ENCODE measurements around the gene PRH1. TPM values are rescaled to one million over a fixed set of nuclear protein-coding genes. Genes with fewer than 3 reads are reported as not detected.

Gene PRH1
- total and polyA plus RNA-seq, 2 of the 13 experiments (the other 11 are each of a cell fraction or from before 2014, with no cell fraction given): 5.3 to 18.8 TPM

DNA sequence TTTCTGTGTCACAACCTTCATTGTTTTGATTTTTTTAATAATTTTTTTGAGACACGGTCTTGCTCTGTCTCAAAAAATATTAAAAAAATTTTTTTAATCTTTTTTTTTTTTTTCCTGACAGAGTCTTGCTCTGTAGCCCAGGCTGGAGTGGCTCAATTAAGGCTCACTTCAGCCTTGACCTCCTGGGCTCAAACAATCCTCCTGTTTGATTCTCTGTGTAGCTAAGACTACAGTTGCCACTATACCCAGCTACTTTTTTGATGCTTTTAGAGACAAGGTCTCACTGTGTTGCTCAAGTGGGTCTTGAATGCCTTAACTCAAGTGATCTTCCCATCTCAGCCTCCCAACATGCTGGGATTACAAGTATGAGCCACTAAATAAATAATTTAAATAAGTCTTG, 35.8 kb upstream of the PRH1 start (continued):
- TF ChIP-seq, protein P1, sequence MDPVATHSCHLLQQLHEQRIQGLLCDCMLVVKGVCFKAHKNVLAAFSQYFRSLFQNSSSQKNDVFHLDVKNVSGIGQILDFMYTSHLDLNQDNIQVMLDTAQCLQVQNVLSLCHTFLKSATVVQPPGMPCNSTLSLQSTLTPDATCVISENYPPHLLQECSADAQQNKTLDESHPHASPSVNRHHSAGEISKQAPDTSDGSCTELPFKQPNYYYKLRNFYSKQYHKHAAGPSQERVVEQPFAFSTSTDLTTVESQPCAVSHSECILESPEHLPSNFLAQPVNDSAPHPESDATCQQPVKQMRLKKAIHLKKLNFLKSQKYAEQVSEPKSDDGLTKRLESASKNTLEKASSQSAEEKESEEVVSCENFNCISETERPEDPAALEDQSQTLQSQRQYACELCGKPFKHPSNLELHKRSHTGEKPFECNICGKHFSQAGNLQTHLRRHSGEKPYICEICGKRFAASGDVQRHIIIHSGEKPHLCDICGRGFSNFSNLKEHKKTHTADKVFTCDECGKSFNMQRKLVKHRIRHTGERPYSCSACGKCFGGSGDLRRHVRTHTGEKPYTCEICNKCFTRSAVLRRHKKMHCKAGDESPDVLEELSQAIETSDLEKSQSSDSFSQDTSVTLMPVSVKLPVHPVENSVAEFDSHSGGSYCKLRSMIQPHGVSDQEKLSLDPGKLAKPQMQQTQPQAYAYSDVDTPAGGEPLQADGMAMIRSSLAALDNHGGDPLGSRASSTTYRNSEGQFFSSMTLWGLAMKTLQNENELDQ (CRISPR knock-in tag; IDR thresholded peaks at IDR 0.05; ENCODE audit: borderline replicate concordance): no peak
- TF ChIP-seq ZNF251 (CRISPR knock-in tag; IDR thresholded peaks at IDR 0.05) (no peak), TAF1 (CRISPR knock-in tag; IDR thresholded peaks at IDR 0.05) (no peak), MYNN (CRISPR knock-in tag; IDR thresholded peaks at IDR 0.05; ENCODE audit: low read depth) (no peak), ELF4 (CRISPR knock-in tag; IDR thresholded peaks at IDR 0.05; ENCODE audit: borderline replicate concordance) (no peak), AKAP8 (CRISPR knock-in tag; IDR thresholded peaks at IDR 0.05) (no peak), KDM3A (CRISPR knock-in tag; IDR thresholded peaks at IDR 0.05; ENCODE audit: low read depth) (no peak), ZNF256 (CRISPR knock-in tag; conservative IDR thresholded peaks at IDR 0.05) (no peak), IKZF4 (CRISPR knock-in tag; IDR thresholded peaks at IDR 0.05; ENCODE audit: borderline replicate concordance, low read depth, not compliant biosample characterization) (no peak)
- TF ChIP-seq, protein P2, sequence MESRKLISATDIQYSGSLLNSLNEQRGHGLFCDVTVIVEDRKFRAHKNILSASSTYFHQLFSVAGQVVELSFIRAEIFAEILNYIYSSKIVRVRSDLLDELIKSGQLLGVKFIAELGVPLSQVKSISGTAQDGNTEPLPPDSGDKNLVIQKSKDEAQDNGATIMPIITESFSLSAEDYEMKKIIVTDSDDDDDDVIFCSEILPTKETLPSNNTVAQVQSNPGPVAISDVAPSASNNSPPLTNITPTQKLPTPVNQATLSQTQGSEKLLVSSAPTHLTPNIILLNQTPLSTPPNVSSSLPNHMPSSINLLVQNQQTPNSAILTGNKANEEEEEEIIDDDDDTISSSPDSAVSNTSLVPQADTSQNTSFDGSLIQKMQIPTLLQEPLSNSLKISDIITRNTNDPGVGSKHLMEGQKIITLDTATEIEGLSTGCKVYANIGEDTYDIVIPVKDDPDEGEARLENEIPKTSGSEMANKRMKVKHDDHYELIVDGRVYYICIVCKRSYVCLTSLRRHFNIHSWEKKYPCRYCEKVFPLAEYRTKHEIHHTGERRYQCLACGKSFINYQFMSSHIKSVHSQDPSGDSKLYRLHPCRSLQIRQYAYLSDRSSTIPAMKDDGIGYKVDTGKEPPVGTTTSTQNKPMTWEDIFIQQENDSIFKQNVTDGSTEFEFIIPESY (CRISPR knock-in tag; IDR thresholded peaks at IDR 0.05): no peak
- TF ChIP-seq, protein P3, sequence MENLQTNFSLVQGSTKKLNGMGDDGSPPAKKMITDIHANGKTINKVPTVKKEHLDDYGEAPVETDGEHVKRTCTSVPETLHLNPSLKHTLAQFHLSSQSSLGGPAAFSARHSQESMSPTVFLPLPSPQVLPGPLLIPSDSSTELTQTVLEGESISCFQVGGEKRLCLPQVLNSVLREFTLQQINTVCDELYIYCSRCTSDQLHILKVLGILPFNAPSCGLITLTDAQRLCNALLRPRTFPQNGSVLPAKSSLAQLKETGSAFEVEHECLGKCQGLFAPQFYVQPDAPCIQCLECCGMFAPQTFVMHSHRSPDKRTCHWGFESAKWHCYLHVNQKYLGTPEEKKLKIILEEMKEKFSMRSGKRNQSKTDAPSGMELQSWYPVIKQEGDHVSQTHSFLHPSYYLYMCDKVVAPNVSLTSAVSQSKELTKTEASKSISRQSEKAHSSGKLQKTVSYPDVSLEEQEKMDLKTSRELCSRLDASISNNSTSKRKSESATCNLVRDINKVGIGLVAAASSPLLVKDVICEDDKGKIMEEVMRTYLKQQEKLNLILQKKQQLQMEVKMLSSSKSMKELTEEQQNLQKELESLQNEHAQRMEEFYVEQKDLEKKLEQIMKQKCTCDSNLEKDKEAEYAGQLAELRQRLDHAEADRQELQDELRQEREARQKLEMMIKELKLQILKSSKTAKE (CRISPR knock-in tag; IDR thresholded peaks at IDR 0.05; ENCODE audit: borderline replicate concordance): no peak
- TF ChIP-seq, protein P4, sequence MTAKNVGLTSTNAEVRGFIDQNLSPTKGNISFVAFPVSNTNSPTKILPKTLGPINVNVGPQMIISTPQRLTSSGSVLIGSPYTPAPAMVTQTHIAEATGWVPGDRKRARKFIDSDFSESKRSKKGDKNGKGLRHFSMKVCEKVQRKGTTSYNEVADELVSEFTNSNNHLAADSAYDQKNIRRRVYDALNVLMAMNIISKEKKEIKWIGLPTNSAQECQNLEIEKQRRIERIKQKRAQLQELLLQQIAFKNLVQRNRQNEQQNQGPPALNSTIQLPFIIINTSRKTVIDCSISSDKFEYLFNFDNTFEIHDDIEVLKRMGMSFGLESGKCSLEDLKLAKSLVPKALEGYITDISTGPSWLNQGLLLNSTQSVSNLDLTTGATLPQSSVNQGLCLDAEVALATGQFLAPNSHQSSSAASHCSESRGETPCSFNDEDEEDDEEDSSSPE (CRISPR knock-in tag; IDR thresholded peaks at IDR 0.05): no peak
